NCI-H82 treated with DMSO at 0.1 percent for 48 hours (cell line): ENCODE data around the gene RNU6-9.

ENCODE experiments used
- DNase-seq: peaks from one replicate; lab custom pipeline; 2025; ENCODE audit not compliant: unreplicated experiment; lab: John Stamatoyannopoulos, UW

The RNU6-9 gene

GRCh38 chr19:897442-898039, 4.3 kb downstream of the RNU6-9 start:
- DNase-seq: no peak

- DNase-seq: no peak
Measured at GRCh38 chr19:898663-899062, 5.4 kb downstream of the RNU6-9 start.

GRCh38 chr19:899336-900042, 6.2 kb downstream of the RNU6-9 start:
- no peak for DNase-seq

- no peak for DNase-seq
Measured at GRCh38 chr19:900043-900301, 6.7 kb downstream of the RNU6-9 start.

- no peak for DNase-seq
Measured at GRCh38 chr19:900302-901111, 7.2 kb downstream of the RNU6-9 start.

GRCh38 chr19:901216-902092, 8.2 kb downstream of the RNU6-9 start:
- no peak for DNase-seq

- no peak for DNase-seq
Measured at GRCh38 chr19:902093-902370, 8.7 kb downstream of the RNU6-9 start.

GRCh38 chr19:902446-903226, 9.4 kb downstream of the RNU6-9 start:
- no peak for DNase-seq

GRCh38 chr19:903266-903797, 10.0 kb downstream of the RNU6-9 start:
- DNase-seq: peak; percentile 51

GRCh38 chr19:904545-904944, 11.3 kb downstream of the RNU6-9 start:
- DNase-seq: no peak

- DNase-seq: no peak
Measured at GRCh38 chr19:906480-906879, 13.2 kb downstream of the RNU6-9 start.

- DNase-seq: no peak
Measured at GRCh38 chr19:907183-907853, 14.0 kb downstream of the RNU6-9 start.

- DNase-seq: no peak
Measured at GRCh38 chr19:911197-912033, 18.1 kb downstream of the RNU6-9 start.

GRCh38 chr19:912181-913079, 19.1 kb downstream of the RNU6-9 start:
- DNase-seq: no peak

- no peak for DNase-seq
Measured at GRCh38 chr19:913080-913748, 19.9 kb downstream of the RNU6-9 start, which contains the start of gene R3HDM4. R3HDM4 (minus strand) TSS chr19:913219; CDS start chr19:913157, 62 bp downstream.

- no peak for DNase-seq
Measured at GRCh38 chr19:916645-917322, 23.5 kb downstream of the RNU6-9 start.
